GM12892 (cell line): ENCODE results near the gene NOXO1.

ENCODE experiments used
- POLR2A ChIP-seq: IDR thresholded peaks from 2 replicates; pipeline ENCODE4 v1.6.1; 2011; ENCODE audit warnings: low read depth, low read length, control low read depth
- POLR2AphosphoS5 ChIP-seq: IDR thresholded peaks from 2 replicates; pipeline ENCODE4 v1.6.1; 2011; ENCODE audit warnings: low read depth, low read length, control low read depth
- TAF1 ChIP-seq: IDR thresholded peaks from 2 replicates; pipeline ENCODE4 v1.6.1; 2011; ENCODE audit warnings: low read depth, mild to moderate bottlenecking, control low read depth, low read length, borderline replicate concordance

DNA sequence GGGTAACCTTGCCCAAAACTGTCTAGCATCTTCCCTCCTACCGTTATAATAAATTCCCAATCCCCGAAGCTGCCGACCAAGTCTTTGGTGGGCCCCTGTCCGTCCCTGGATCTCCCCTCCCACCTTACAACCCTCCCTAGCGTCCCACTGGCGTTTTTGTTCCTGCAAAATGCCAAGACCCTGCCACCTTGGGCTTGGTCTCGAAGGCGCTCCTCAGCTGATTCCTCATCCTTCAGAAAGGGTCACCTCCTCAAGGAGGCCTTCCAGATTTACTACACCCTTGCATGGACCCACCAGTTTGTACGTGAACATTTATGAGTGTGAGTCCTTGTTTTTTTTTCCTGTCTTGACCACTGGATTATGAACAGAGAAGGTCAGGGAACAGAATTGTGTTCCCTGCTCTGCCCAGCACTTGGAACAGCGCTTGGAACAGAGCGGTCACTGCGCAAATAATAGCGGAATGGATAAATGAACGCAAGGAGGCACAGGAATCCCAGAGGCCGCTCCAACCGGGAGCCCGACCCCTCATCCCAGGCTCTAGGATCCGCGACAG lies 1.8 kb upstream of the NOXO1 start:
- TF ChIP-seq POLR2A: no peak
- no peak for TF ChIP-seq TAF1
- TF ChIP-seq POLR2AphosphoS5: no peak
